GM18873 (cell line): ENCODE data around the gene GNE.
"Not testable (repeated sequence)": the region's sequence is repeated elsewhere in the genome, so short reads cannot be mapped to it uniquely, and the experiment has no call there.

ENCODE experiments used
- ATAC-seq: cut with Tn5 transposase; IDR thresholded peaks from one replicate; pipeline ENCODE4 v1.9.1; 2021; ENCODE audit warnings: mild to moderate bottlenecking, moderate library complexity, moderate number of reproducible peaks; ENCODE audit not compliant: unreplicated experiment, low FRiP score

Gene GNE, protein sequence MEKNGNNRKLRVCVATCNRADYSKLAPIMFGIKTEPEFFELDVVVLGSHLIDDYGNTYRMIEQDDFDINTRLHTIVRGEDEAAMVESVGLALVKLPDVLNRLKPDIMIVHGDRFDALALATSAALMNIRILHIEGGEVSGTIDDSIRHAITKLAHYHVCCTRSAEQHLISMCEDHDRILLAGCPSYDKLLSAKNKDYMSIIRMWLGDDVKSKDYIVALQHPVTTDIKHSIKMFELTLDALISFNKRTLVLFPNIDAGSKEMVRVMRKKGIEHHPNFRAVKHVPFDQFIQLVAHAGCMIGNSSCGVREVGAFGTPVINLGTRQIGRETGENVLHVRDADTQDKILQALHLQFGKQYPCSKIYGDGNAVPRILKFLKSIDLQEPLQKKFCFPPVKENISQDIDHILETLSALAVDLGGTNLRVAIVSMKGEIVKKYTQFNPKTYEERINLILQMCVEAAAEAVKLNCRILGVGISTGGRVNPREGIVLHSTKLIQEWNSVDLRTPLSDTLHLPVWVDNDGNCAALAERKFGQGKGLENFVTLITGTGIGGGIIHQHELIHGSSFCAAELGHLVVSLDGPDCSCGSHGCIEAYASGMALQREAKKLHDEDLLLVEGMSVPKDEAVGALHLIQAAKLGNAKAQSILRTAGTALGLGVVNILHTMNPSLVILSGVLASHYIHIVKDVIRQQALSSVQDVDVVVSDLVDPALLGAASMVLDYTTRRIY

DNA sequence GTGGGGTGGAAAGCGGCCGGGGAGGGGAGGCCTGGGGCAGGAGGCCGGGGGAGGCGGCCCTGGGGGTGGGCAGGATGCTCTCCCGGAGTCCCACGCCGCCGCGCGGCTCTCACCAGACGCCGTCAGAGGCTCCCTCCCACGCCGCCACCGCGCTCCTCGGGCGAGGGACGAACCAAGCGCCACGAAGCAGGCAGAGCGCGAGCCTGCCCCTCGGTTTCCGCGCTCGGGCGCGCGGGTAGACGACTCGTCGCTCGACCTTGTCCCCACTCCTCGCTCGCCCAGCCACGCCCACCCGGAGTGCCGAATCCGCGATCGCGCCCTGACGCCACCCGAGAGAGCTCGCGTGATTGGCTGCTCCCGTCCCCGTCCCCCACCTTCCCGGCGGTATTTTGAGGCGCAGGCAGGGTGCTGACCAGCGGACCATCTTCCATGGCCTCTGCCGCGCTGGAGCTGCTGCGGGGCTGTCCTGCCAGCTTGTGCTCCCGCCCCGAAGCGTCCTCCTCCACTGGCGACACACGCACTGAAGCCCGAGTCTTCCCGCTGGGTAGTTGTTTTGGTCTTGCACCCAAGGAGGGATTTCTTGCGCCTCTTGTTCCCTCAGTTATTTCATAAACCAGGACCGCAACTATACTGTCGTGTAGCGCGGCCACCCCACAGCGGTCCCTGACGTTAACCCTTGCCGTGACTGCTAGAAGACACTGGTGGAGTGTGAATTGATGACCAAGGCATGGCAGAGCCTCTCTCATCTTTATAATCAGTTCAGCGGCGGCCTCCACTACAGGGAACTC, at the start of gene GNE:
TSS of gene GNE (minus strand) at position 241 of the 788 bp plus-strand sequence. CDS start 9,093 bp downstream, outside the sequence.
- ATAC-seq = peak; percentile 82

DNA sequence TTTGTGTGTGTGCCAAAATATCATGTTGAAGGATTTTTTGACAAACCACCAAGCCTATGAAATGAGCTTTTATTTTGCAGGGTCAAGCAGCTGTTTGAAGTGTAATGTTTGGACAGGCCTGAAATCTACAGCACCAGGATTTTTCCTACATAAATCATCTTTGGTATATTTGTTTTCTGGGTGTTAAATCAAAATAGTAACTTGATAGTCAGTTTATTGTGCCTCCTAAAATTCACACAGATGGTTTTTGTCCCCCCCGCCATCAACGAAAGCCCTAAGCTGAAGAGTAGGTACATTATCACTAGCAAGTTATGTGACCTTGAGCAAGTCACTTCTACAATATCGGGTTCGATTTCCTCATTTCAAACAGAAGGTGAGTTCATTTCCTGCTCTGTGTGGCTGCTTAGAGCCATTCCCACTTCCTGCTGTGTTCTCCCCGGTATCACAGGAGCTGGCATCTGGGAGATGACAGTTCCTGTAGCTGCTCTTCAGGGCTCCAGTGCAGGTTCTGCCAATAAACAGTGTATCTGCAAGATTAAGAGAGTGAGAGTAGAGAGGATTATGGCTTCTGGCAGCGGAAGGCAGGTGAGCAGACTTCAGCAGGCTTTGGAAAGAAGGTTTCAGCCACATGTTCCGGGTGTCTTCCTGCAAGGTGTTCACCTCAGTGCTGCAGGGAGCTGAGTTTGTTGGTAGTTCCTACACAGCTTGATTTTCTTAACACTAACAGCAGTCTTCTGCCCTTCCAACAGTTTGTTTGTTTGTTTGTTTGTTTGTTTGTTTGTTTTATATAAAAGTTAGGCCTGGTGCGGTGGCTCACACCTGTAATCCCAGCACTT, 48.4 kb upstream of the GNE start:
- ATAC-seq = no peak

DNA sequence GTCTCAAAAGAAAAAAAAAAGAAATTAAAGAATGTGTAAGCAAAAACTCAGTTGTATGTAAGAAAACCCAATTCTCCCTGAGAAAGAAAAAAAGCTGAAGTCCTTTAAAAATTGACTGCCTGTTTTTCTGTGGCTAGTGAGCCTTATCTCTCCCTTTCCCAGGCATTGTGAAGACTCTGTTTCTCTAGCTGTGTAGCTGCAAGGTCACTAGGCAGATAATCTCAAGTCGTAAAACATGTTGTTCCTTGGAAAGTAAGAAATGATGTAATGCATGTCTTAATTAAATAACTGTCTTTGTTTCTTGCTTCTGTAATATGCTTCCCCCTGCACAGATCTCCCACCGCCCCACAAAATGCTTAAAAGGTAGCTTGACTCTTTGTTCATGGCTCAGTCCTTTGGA, 46.1 kb upstream of the GNE start:
- not testable (repeated sequence) for ATAC-seq

DNA sequence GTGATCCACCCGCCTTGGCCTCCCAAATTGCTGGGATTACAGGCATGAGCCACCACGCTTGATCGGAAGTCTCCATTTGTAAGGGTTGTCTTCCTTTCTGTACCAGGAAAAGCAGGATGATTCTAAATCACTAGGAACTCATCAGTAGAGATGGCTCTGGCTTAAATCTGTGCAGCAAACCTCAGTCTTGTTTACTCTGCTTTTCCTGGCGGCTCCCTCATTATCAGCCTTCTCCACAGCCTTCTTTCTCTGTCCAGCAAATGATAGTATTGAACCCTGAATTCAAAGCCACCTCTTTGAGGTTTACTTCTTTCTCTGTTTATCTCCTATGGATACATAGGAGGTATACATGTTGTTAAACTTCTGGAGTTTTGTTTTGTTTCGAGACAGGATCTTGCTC, 43.0 kb upstream of the GNE start:
- no peak for ATAC-seq

DNA sequence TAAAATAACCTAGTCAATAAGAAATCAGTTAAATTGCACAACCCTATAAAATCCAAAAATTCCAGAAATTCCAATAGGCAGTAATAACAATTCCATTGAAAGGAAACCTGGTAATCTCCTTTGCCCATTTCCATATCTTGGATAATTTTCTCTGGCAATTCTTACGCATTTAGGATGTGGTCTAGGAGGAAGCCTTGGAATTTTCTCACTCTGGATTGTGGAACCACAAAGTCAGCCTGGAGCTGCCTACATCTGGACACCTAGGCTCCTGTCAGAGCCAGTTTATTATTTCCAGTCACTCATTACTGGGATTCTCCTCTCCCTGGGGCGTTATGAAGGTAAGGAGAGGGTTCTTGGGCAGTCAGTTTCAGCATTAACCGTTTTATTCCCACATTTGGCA, 40.3 kb upstream of the GNE start:
- ATAC-seq = no peak

DNA sequence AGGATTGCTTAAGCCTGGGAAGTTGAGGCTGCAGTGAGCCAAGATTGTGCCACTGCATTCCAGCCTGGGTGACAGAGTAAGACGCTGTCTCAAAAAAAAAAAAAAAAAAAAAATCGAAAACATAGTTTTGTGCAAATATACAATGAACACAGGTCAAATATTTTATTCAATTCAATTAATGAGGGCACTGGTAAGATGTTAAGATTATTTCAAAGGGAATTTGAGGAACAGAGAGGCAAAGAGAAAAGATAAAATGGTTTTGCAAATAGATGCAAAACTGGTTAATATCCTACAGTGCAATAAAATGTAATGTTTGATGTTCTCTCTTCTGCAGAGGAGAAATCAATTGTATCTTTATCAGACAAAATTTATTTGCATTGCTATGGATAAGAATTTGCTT, 39.5 kb upstream of the GNE start:
- no peak for ATAC-seq

DNA sequence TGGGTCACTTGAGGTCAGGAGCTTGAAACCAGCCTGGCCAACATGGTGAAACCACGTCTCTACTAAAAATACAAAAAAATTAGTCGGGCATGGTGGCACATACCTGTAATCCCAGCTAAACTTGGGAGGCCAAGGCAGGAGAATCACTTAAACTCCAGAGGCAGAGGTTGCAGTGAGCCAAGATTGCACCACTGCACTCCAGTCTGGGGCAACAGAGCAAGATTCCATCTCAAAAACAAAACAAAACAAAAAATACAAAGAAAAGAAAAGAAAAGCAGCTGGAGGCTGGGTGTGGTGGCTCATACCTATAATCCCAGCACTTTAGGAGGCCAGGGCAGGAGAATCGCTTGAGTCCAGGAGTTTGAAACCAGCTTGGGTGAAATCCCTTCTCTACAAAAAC, 36.7 kb upstream of the GNE start:
- not testable (repeated sequence) for ATAC-seq

DNA sequence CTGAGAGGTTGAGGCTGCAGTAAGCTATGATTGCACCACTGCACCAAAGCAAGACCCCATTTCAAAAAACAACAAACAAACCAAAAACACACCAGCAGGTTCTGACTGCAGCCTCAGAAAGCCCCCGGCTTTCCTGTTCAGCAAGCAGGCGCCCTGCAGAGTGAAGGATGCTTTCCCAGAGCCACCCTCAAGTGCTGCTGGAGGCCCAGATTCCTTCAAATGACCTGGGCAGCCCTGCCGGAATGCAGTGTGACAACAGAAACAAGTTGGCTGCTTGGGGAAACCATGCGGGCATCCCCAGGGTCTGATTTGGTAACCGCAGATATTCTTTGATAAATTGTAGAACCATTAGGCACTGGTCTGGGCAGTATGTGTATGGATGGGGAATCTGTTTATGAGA, 35.7 kb upstream of the GNE start:
- ATAC-seq = no peak

DNA sequence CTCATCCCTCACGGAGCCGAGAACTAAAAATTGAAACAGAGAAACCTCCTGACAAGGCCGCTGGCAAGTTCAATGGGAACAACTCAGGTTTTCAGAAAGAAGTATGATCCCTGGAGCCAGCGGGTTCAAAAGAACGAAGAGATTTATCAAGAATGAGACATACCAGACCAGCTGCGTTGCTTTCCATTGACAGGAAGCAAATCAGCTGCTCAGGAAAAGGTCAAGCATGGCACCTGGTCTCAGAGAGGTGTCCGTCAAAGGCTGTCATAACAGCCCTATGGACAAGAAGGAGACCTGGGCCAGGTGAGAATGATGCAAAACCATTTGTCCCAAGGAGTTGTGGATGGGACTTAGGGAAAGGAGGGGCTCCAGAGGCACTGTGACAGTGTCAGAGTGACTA, 34.9 kb upstream of the GNE start:
- no peak for ATAC-seq

DNA sequence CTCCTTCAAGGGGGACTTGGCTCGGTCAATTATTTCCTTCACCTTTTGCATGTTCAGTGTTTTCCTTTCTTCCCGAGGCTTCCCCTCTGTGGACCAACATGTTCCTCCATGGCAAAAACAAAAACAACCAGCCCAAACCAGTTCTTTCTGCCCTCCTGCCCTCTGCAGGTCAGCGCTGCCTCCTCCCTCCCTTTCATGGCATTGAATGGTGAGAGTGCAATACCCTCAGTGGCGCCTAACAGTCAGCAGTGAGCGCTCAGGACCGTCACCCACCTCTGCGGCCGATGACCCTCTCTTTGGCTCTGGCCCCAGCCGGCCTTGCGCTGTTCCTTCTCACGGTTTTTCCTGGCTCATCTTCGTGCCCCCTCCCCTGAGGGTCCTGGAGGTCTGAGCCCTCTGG, 34.4 kb upstream of the GNE start:
- ATAC-seq = no peak

DNA sequence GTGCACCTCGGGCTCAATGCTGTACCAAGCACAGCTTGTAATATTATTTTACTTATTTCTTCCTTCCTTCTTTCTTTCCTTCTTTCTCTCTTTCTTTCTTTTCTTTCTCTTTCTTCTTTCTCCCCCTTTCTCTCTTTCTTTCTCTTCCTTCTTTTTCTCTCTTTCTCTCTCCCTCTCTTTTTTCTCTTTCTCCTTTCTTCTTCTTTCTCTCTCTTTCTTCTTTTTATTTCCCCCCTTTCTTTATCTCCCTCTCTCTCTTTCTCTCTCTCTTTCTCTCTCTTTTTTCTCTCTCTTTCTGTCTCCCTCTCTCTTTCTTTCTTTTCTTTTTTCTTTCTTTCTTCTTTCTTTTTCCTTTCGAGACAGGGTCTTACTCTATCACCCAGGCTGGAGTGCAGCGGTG, 32.7 kb upstream of the GNE start:
- no peak for ATAC-seq

DNA sequence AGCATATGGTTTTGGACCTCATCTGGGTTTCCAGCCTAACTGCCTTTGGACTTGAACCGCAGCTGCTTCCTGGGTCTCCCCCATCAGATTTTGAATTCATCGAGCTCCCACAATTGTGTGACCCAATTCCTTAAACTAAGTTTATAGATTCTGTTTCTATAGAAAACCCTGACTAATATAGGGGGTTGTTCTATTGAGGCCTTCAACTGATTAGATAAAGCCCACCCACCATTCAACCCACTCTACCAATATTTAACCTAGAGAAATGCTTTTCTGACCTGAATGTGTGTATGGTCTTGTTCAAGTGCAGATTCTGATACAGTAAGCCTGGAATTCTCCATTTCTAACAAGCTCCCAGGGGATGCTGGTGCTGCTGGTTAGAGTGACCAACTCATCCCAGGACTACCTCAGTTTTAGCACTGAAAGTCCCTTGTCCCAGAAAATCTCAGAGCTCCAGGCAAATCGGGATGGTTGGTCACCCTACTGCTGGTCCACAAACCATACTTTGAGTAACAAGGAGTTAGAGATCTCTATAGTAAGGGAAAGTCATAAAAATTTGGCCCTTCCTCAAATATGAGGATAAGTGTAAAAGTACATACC, 31.7 kb upstream of the GNE start:
- no peak for ATAC-seq

DNA sequence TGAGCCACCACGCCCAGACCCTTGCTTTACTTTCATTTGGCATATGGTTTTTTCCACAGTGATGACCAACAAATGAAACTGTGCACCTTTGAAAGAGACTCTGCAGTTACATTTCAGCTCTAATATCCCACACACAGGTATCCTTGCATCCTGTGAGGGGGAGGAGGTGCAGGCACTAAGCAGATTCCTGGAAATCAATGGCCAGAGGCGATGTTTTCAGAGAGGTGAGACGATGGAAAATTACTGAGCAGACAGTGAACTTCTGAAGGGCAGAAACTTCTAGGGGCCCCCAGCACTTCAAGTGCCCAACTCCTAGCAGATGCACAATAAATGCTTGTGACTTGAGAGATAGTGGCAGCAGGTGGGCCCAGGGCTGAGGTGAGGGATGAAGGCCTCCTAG, 29.8 kb upstream of the GNE start:
- no peak for ATAC-seq

DNA sequence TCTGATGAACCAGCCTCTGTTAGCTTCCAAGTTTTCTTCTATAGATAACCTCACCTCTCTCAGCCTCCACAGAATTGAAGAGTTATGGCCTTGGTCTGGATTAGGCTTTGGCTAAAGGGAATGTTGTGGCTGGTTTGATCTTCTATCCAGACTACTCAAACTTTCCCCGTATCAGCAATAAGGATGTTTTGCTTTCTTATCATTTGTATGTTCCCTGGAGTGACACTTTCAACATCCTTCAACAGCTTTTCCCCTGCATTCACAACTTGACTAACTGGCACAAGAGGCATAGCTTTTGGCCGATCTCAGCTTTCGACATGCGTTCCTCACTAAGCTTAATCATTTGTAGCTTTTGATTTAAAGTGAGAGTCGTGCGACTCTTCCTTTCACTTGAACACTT, 28.1 kb upstream of the GNE start:
- ATAC-seq = no peak

DNA sequence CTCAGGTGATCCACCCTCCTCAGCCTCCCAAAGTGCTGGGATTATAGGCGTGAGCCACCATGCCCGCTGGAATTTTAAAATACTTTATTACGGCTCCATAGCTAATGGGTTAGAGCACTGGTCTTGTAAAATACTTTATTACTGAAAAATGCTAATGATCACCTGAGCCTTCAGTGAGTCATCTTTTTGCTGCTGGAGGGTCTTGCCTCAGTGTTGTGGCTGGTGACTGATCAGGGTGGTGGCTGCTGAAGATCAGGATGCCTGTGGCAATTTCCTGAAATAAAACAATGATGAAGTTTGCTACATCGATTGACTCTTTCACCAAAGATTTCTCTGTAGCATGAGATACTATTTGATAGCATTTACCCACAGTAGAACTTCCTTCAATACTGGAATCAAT, 26.0 kb upstream of the GNE start:
- ATAC-seq = no peak

DNA sequence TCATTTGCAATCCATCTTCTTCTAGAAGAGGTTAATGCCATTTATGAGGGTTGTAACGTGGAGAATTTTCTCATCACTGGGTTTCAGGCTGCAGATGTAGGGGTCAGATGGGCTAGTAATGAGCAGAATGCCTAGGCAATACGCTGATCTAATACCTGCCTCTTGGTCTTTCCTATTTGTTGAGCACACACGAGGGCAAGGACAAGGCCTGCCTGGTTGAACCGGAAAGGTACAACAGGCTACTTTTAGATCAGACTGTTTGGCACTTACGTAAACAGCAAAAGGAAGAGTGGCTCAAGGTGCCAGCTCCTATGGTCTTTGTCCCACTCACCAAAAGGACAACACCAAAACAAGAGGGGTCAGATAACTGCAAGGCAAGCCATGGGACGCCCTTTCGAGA, 24.0 kb upstream of the GNE start:
- no peak for ATAC-seq

DNA sequence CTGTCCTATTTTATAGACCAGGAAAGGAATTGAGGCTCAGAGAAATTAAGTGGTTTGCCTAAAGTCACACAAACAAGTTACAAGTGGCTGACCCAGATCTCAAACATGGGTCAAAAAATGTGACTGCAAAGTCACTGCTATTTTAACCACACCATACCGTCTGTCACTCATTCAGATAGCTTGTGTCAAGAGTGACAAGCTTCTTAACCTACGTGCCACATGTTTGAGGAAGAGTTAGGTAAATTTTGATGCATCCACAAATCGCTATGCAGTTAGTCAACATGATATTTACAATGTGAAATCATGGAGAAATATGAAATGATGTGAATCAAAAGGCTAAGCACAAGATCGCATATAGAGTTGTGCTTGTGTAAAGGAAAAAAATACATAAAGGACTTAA, 22.7 kb upstream of the GNE start:
- no peak for ATAC-seq

DNA sequence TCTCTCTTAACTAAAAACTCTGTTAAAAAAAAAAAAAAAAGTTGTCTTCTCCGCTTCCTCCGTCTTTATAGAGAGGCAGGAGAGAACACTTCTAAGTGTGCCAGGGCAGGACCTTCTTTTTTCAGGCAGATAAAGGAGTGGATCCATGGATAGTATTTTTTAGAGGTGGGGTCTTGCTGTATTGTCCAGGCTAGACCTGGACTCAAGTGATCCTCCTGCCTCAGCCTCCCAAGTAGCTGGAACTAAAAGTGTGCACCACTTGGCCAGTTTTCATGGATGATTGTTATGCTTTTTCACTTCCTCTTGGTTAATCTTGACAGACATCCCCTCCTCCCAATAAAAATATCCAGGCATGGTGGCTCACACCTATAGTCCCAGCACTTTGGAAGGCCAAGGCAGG, 20.0 kb upstream of the GNE start:
- ATAC-seq = no peak

DNA sequence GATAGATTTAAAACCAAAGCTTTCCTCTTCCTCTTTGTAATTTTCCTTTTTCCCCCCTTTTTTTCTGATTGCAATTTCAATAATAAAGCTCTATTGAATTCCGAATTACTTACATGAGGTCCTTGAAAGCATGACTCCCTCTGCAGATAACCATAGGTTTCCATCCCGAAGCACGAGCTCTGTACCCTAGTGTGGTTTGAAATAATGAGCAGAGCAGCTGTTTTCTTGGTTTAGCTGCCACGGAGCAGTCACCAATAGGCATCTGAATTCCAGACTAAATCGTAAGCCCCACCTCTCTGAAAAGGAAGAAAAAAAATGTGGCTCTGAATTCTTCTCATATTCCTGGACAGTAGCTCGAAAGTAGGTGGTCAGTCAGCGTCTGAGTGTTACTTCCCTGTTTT, 18.5 kb upstream of the GNE start:
- ATAC-seq = no peak

DNA sequence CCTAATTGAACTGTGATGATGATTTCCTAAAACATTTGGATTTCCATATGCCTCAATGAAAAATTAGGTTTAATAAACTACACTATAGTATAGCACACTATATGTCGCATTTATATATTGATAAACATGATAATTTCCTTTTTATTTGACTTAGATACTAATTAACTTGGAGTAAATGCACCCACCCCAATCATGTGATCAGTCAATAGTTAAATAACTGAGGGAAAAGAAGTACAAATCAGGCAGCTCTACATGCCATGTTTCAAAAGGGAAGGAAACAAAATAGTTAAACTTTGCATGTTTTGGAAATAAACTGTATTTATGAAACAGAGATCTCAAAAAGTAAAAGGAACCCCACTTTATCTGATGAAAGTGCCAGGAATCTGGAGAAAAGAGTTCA, 18.0 kb upstream of the GNE start:
- no peak for ATAC-seq
